Neural crest cell (in vitro differentiated cells): ENCODE results near the gene CCDC57. TPM values are rescaled to one million over a fixed set of nuclear protein-coding genes. Genes with fewer than 3 reads are reported as not detected.

ENCODE experiments used
- DNase-seq: peaks from one replicate; pipeline ENCODE4 v3.0.0; 2021; ENCODE audit warnings: low read depth, mixed read lengths, low spot score
- H3K27ac Mint-ChIP-seq: one replicate; pipeline ENCODE4 v1.8.0; 2021; ENCODE audit warnings: mild to moderate bottlenecking, mixed read lengths; ENCODE audit not compliant: unreplicated experiment
- H3K27me3 Mint-ChIP-seq: 2 replicates; pipeline ENCODE4 v1.8.0; 2021; ENCODE audit warnings: low read depth, mild to moderate bottlenecking, mixed read lengths
- H3K36me3 Mint-ChIP-seq: 2 replicates; pipeline ENCODE4 v1.8.0; 2021; ENCODE audit warnings: low read depth, mild to moderate bottlenecking, mixed read lengths
- H3K4me1 Mint-ChIP-seq: 2 replicates; pipeline ENCODE4 v1.8.0; 2021; ENCODE audit warnings: mixed read lengths
- H3K4me3 Mint-ChIP-seq: one replicate; pipeline ENCODE4 v1.8.0; 2021; ENCODE audit warnings: mild to moderate bottlenecking, mixed read lengths
- H3K9me3 Mint-ChIP-seq: 2 replicates; pipeline ENCODE4 v1.8.0; 2021; ENCODE audit warnings: mixed read lengths
- total RNA-seq: library from RNA; stranded (reverse); gene quantifications from 2 replicates; pipeline ENCODE4 v1.2.1, GENCODE V29; 2021
- TF ChIP-seq, protein P1 (sequence below): fragments of 200-600 bp; sonication (generic); conservative IDR thresholded peaks from 2 replicates; pipeline ENCODE4 v1.5.0; 2021; ENCODE audit warnings: antibody characterized with exemption, mild to moderate bottlenecking

The CCDC57 gene
- total RNA-seq, 1 donor from 2014 or later, result 47.5 TPM

- Mint-ChIP-seq H3K4me1 (no peaks in the 10 kb centered on the region), H3K27ac (no peak overlapping the region), H3K27me3 (no peaks in the 10 kb centered on the region), H3K4me3 (peak overlapping the region; percentile 69), H3K9me3 (no peaks in the 10 kb centered on the region), H3K36me3 (no peaks in the 10 kb centered on the region)
- TF ChIP-seq, protein P1, sequence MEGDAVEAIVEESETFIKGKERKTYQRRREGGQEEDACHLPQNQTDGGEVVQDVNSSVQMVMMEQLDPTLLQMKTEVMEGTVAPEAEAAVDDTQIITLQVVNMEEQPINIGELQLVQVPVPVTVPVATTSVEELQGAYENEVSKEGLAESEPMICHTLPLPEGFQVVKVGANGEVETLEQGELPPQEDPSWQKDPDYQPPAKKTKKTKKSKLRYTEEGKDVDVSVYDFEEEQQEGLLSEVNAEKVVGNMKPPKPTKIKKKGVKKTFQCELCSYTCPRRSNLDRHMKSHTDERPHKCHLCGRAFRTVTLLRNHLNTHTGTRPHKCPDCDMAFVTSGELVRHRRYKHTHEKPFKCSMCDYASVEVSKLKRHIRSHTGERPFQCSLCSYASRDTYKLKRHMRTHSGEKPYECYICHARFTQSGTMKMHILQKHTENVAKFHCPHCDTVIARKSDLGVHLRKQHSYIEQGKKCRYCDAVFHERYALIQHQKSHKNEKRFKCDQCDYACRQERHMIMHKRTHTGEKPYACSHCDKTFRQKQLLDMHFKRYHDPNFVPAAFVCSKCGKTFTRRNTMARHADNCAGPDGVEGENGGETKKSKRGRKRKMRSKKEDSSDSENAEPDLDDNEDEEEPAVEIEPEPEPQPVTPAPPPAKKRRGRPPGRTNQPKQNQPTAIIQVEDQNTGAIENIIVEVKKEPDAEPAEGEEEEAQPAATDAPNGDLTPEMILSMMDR, result no peak
- no peak for DNase-seq
Measured at GRCh38 chr17:82062076-82062983, 150.3 kb downstream of the CCDC57 start.

- TF ChIP-seq, protein P1, result no peak
- DNase-seq, result no peak
- Mint-ChIP-seq H3K27me3 (no peaks in the 10 kb centered on the region), H3K4me3 (no peak overlapping the region), H3K4me1 (no peaks in the 10 kb centered on the region), H3K36me3 (no peaks in the 10 kb centered on the region), H3K27ac (no peak overlapping the region), H3K9me3 (no peaks in the 10 kb centered on the region)
Measured at GRCh38 chr17:82061047-82061925, 151.4 kb downstream of the CCDC57 start.

GRCh38 chr17:82060614-82061013 lies 152.0 kb downstream of the CCDC57 start:
- H3K4me3 Mint-ChIP-seq, result peak overlapping the region; percentile 77
- no peaks in the 10 kb centered on the region for H3K36me3 Mint-ChIP-seq
- H3K9me3 Mint-ChIP-seq, result no peaks in the 10 kb centered on the region
- no peak overlapping the region for H3K27ac Mint-ChIP-seq
- no peaks in the 10 kb centered on the region for H3K4me1 Mint-ChIP-seq
- no peak for DNase-seq
- no peaks in the 10 kb centered on the region for H3K27me3 Mint-ChIP-seq
- TF ChIP-seq, protein P1, result no peak

DNA sequence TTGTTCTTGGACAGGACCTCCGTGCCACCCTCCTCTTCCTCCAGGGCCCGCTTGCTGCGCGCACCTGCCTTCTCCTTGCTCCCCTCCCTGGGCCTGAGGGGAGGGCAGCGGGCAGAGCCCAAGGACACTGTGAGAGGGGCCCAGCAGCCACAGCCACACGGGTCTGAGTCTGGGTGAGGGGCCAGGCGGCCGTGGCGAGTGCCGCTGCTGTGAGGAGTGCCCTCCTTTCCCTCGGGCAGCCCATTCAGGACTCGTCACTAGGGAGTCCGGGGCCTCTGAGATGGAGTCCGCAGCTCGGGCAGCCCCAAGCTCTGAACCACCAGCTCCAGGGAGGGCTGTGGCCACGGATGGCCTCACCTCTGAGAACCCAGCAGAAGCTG lies 152.7 kb downstream of the CCDC57 start:
- no peak for DNase-seq
- peak overlapping the region; percentile 77 for H3K4me3 Mint-ChIP-seq
- H3K27ac Mint-ChIP-seq, result no peak overlapping the region
- no peaks in the 10 kb centered on the region for H3K27me3 Mint-ChIP-seq
- TF ChIP-seq, protein P1, result no peak
- no peaks in the 10 kb centered on the region for H3K36me3 Mint-ChIP-seq
- H3K9me3 Mint-ChIP-seq, result no peaks in the 10 kb centered on the region
- H3K4me1 Mint-ChIP-seq, result no peaks in the 10 kb centered on the region

DNA sequence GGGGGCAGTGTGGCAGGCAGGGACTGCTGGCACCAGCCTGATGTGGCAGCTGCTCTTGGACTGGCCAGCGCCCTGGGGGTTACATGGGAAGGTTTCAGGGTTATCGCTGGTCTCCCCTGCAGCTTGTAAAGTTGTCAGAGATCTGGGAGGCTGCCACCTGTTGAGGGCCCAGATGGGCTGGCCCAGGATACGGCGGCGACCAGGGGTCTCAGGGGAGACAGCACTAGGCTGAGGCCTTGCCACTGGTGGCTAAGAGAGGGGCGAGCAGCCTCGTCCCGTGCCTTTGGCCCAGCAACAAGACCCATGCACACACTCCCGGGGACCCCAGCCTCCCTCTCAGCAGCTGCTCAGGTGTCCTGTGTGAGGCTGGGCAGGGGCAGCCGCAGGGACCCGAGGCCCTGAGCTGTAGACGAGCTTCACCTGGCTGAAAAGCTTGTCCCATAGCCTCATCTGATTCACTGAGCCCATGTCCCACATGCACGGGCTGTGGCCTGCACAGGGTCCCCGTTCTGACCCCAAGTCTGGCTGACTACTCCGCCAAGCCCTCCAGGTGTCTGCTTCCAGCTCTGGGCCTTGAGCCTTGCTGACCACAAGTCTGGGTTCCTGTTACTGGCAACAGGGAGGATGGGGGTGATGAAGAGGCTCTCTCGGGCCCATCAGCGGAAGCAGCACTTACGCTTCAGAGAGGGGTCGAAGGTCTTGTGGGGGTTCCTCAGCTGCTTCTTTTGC lies 153.2 kb downstream of the CCDC57 start:
- H3K27ac Mint-ChIP-seq, result no peak overlapping the region
- no peak for DNase-seq
- TF ChIP-seq, protein P1, result no peak
- H3K4me3 Mint-ChIP-seq, result peak overlapping the region; percentile 44
- H3K9me3 Mint-ChIP-seq, result no peaks in the 10 kb centered on the region
- no peaks in the 10 kb centered on the region for H3K36me3 Mint-ChIP-seq
- no peaks in the 10 kb centered on the region for H3K27me3 Mint-ChIP-seq
- H3K4me1 Mint-ChIP-seq, result no peaks in the 10 kb centered on the region
